ENCODE data around the gene RGS3. TPM values are rescaled to one million over a fixed set of nuclear protein-coding genes. Genes with fewer than 3 reads are reported as not detected.

Gene RGS3
- total RNA-seq, 6 donors from 2014 or later, result 60.3 to 93.2 (median 72.6) TPM

DNA sequence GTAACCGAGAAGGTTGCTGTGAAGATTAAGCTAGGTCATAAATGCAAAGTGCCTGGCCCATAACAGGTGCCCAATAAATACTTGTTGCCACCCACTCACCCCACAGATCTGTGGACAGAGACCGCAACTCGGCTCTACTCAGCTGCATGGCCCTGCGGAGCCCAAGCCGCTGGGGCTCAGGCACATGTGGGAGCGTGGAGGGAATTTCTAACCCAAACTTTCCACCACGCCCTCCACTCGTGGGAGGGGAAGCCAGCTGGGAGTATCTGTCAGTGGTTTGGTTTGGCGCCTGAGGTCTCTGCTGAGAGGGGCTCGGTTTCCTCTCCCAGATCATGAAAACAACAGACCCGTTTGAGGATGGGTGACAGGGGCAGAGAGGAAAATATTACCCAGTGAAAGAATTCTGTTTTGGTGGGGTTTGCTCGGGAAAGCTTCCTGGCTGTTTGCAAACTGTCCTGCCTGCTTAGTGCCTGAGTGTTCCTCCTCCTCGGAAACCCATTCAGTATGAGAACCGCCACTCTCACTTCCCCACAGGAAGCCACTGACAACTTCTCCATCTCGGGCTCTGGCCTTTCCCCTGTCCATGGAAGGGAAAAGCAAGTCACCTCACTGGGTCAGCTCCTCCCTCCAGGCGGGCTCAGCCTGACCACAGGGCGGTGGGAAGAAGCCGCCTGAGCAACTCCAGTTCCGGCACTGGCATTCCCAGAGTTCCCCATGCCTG is 60.1 kb downstream of the RGS3 start:
- WGBS, 2 donors, result 31 to 32% methylated on average over 17 to 19 of the region's 19 CpGs
- peak overlapping the region in 2 of 4 donors; percentile 10 to 17 for H3K4me3 ChIP-seq
- no peaks in the 10 kb centered on the region for H3K27me3 ChIP-seq
- TF ChIP-seq POLR2AphosphoS5 (IDR thresholded peaks at IDR 0.05) (peak; percentile 39 to 56), EP300 (IDR thresholded peaks at IDR 0.05) (no peak)
- ATAC-seq (ENCODE audit: low FRiP score in 2 of 2) (peak; percentile 79 to 85), DNase-seq (peak in 1 of 2 donors; percentile 74)
- H3K9me3 ChIP-seq, result no peaks in the 10 kb centered on the region
- H3K4me1 ChIP-seq, result peaks cover 61 to 65% (median 64%) of the 10 kb centered on the region in 4 donors
- H3K27ac ChIP-seq, result peak overlapping the region; percentile 67 to 81 (median 78)
- peaks cover 0 to 12% (median 3%) of the 10 kb centered on the region in 4 donors for H3K36me3 ChIP-seq

DNA sequence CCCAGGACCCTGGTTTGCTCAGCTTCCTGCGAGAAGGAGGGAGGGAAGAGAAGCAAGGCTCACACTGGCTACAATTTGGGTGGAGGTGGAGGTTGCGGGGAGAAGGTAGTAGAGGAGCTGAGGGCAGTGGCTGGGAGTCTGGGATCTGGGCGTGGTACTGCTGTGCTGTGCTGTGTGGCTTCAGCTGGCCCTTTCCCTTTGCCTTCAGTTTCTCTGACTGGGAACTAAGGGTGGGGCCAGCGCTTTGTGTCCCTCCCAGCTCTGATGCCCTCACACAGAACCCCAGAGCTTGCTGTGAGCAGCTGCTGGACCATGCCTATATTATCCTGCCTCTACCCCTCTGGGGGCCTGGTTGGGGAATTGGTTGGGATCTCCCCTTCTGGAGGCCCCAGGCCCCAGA is 60.9 kb downstream of the RGS3 start:
- peak; percentile 8 to 45 for ATAC-seq (ENCODE audit: low FRiP score in 2 of 2)
- WGBS, 2 donors, result 65 to 70% methylated on average over 3 to 4 of the region's 4 CpGs
- no peak for DNase-seq
- Histone ChIP-seq H3K4me1 (peaks cover 57 to 65% (median 64%) of the 10 kb centered on the region in 4 donors), H3K27me3 (no peaks in the 10 kb centered on the region), H3K27ac (peak overlapping the region; percentile 67 to 81 (median 78)), H3K9me3 (no peaks in the 10 kb centered on the region), H3K36me3 (peaks cover 0 to 16% (median 6%) of the 10 kb centered on the region in 4 donors), H3K4me3 (no peak overlapping the region)
- TF ChIP-seq EP300 (IDR thresholded peaks at IDR 0.05), result no peak
- TF ChIP-seq, protein P1, sequence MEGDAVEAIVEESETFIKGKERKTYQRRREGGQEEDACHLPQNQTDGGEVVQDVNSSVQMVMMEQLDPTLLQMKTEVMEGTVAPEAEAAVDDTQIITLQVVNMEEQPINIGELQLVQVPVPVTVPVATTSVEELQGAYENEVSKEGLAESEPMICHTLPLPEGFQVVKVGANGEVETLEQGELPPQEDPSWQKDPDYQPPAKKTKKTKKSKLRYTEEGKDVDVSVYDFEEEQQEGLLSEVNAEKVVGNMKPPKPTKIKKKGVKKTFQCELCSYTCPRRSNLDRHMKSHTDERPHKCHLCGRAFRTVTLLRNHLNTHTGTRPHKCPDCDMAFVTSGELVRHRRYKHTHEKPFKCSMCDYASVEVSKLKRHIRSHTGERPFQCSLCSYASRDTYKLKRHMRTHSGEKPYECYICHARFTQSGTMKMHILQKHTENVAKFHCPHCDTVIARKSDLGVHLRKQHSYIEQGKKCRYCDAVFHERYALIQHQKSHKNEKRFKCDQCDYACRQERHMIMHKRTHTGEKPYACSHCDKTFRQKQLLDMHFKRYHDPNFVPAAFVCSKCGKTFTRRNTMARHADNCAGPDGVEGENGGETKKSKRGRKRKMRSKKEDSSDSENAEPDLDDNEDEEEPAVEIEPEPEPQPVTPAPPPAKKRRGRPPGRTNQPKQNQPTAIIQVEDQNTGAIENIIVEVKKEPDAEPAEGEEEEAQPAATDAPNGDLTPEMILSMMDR (IDR thresholded peaks at IDR 0.05), result no peak
- no peak for TF ChIP-seq POLR2A (IDR thresholded peaks at IDR 0.05)
- TF ChIP-seq POLR2AphosphoS5 (IDR thresholded peaks at IDR 0.05), result no peak

DNA sequence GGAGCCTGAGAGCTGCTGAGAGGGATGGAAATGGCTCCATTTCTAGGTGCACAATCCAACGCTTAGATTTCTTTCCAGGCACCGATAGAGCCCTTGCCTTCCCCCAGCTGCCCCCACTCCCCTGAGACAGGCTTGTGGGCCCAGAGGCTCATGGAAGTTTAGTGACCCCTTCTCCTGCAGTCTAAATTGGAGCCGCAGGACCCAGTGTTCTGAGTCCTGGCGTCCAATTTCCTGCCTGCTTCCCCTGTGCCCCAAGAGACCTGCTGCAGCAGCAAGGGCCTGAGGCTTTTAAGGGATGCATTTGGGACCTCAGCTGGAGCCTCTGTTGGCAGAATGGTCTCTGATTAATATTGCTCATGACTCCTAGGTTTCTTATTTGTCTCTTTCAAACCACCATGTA is 61.7 kb downstream of the RGS3 start:
- DNase-seq (no peak), ATAC-seq (ENCODE audit: low FRiP score in 2 of 2) (no peak)
- Histone ChIP-seq H3K36me3 (peaks cover 0 to 15% (median 6%) of the 10 kb centered on the region in 4 donors), H3K9me3 (no peaks in the 10 kb centered on the region), H3K4me1 (peaks cover 57 to 60% (median 59%) of the 10 kb centered on the region in 4 donors), H3K4me3 (no peak overlapping the region), H3K27ac (peak overlapping the region in 3 of 4 donors; percentile 78 to 81 (median 78)), H3K27me3 (no peaks in the 10 kb centered on the region)
- 57 to 82% methylated on average over 4 of the region's 4 CpGs for WGBS, 2 donors
- no peak for TF ChIP-seq EP300 (IDR thresholded peaks at IDR 0.05)
- no peak for TF ChIP-seq POLR2A (IDR thresholded peaks at IDR 0.05)
- TF ChIP-seq, protein P1 (IDR thresholded peaks at IDR 0.05), result no peak
- no peak for TF ChIP-seq POLR2AphosphoS5 (IDR thresholded peaks at IDR 0.05)

DNA sequence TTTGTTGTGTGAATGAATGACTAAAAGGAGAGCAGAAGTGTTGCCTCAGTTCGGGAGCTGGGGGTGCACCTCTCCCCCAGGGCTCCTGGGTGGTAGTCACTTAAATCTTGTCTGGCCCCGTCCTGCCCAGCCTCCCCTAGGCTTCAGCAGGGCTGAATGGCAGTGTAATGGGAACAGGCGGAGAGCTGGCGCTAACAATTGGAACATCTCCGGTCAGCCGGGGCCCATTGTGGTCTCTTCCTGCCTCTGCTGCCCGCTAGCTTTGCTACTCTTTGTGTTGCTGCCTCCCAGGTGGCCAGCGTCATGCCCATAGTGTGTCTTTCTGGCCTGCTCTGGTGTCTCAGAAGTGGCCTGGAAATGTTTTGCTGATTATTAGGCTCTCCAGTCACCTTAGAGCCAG is 62.3 kb downstream of the RGS3 start:
- H3K27ac ChIP-seq, result peak overlapping the region; percentile 1 to 81 (median 66)
- no peak for DNase-seq
- H3K36me3 ChIP-seq, result peaks cover 0 to 20% (median 6%) of the 10 kb centered on the region in 4 donors
- no peak for ATAC-seq (ENCODE audit: low FRiP score in 2 of 2)
- H3K4me1 ChIP-seq, result peaks cover 56 to 63% (median 58%) of the 10 kb centered on the region in 4 donors
- WGBS, 2 donors, result 54 to 77% methylated on average over 7 to 8 of the region's 8 CpGs
- no peaks in the 10 kb centered on the region for H3K27me3 ChIP-seq
- TF ChIP-seq POLR2A (IDR thresholded peaks at IDR 0.05) (no peak), EP300 (IDR thresholded peaks at IDR 0.05) (no peak), POLR2AphosphoS5 (IDR thresholded peaks at IDR 0.05) (no peak)
- TF ChIP-seq, protein P1 (IDR thresholded peaks at IDR 0.05), result no peak
- no peak overlapping the region for H3K4me3 ChIP-seq
- H3K9me3 ChIP-seq, result no peaks in the 10 kb centered on the region

DNA sequence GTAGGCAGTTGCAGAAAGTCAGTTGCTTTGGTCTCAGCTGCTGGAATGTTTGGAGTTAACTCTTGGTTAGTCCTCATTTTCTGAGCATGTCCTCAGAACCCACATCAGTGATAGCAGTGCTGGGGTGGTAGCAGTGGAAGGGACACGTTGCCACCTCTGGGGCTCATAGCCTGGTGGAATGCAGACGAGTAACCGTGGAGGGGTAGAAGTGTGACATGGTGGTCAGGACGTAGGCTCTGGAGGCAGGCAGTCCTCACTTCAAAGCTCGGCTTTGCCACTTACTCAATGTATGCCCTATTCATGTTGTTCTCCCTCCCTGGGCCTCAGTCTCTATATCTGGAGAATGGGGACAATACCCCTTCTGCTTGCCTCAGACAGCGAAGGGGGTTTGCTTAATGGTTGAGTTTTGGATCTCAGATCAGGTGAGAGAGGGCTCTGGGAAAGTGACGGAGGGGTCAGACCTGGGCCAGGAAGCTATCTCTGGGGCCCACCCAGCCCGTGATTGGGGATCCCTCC is 62.8 kb downstream of the RGS3 start:
- 82 to 92% methylated on average over 8 of the region's 8 CpGs for WGBS, 2 donors
- peak overlapping the region in 3 of 4 donors; percentile 54 to 81 (median 78) for H3K27ac ChIP-seq
- no peak for DNase-seq

More for the DNA sequence above, 62.8 kb downstream of the RGS3 start:
- no peaks in the 10 kb centered on the region for H3K27me3 ChIP-seq
- H3K4me3 ChIP-seq, result no peak overlapping the region
- no peak for ATAC-seq (ENCODE audit: low FRiP score in 2 of 2)
- peaks cover 53 to 63% (median 58%) of the 10 kb centered on the region in 4 donors for H3K4me1 ChIP-seq
- H3K9me3 ChIP-seq, result no peaks in the 10 kb centered on the region
- TF ChIP-seq EP300 (IDR thresholded peaks at IDR 0.05), result no peak
- no peak for TF ChIP-seq POLR2A (IDR thresholded peaks at IDR 0.05)
- TF ChIP-seq, protein P1 (IDR thresholded peaks at IDR 0.05), result no peak
- no peak for TF ChIP-seq POLR2AphosphoS5 (IDR thresholded peaks at IDR 0.05)
- H3K36me3 ChIP-seq, result peaks cover 0 to 19% (median 6%) of the 10 kb centered on the region in 4 donors
